ENCODE results near the gene ANKRD27.

Gene ANKRD27

DNA sequence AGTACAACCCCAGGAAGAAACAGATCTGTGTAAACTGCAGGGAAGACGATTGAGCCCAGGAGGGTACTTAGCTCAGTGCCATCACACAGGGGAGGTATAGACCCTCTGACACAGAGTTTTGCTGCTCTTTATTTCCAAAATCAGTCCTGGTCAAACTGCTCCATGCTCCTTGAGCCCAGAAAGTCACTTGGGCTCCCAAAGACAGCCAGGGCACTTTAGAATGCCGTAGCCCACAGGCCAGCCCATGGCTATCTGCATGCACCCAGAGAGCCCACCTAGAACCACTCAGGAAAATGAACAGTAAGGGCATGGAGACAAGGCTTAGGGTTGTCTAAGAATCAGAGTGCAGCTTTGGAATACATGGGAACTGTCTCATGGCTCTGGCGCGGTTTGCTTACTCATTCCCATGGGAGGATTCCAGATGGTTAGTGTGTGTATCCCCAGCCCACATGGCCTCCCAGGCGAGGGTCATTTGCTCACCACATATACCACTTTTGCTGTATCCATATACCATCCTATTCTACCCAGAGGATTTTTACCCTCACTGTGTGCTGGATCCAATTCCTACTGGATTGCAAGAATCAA lies 108.6 kb downstream of the ANKRD27 start:
- ATAC-seq: no peak
- TF ChIP-seq ESRRG (CRISPR knock-in tag; IDR thresholded peaks at IDR 0.05) (no peak), TOX (CRISPR knock-in tag; IDR thresholded peaks at IDR 0.05; ENCODE audit: borderline replicate concordance) (no peak), ZNF70 (CRISPR knock-in tag; IDR thresholded peaks at IDR 0.05) (no peak), ZNF565 (CRISPR knock-in tag; conservative IDR thresholded peaks at IDR 0.05; ENCODE audit: low read depth) (no peak), PPARA (CRISPR knock-in tag; IDR thresholded peaks at IDR 0.05; ENCODE audit: borderline replicate concordance) (no peak), ZFP30 (CRISPR knock-in tag; IDR thresholded peaks at IDR 0.05) (no peak), ZFP3 (CRISPR knock-in tag; IDR thresholded peaks at IDR 0.05) (no peak), TCF4 (CRISPR knock-in tag; IDR thresholded peaks at IDR 0.05; ENCODE audit: borderline replicate concordance) (no peak), ZNF8 (CRISPR knock-in tag; IDR thresholded peaks at IDR 0.05) (no peak), GLIS3 (CRISPR knock-in tag; IDR thresholded peaks at IDR 0.05) (no peak), ARNTL (CRISPR knock-in tag; IDR thresholded peaks at IDR 0.05; ENCODE audit: borderline replicate concordance, low read depth) (no peak)
- TF ChIP-seq, protein P1, sequence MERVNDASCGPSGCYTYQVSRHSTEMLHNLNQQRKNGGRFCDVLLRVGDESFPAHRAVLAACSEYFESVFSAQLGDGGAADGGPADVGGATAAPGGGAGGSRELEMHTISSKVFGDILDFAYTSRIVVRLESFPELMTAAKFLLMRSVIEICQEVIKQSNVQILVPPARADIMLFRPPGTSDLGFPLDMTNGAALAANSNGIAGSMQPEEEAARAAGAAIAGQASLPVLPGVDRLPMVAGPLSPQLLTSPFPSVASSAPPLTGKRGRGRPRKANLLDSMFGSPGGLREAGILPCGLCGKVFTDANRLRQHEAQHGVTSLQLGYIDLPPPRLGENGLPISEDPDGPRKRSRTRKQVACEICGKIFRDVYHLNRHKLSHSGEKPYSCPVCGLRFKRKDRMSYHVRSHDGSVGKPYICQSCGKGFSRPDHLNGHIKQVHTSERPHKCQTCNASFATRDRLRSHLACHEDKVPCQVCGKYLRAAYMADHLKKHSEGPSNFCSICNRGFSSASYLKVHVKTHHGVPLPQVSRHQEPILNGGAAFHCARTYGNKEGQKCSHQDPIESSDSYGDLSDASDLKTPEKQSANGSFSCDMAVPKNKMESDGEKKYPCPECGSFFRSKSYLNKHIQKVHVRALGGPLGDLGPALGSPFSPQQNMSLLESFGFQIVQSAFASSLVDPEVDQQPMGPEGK (CRISPR knock-in tag; IDR thresholded peaks at IDR 0.05; ENCODE audit: borderline replicate concordance): no peak
- TF ChIP-seq, protein P2, sequence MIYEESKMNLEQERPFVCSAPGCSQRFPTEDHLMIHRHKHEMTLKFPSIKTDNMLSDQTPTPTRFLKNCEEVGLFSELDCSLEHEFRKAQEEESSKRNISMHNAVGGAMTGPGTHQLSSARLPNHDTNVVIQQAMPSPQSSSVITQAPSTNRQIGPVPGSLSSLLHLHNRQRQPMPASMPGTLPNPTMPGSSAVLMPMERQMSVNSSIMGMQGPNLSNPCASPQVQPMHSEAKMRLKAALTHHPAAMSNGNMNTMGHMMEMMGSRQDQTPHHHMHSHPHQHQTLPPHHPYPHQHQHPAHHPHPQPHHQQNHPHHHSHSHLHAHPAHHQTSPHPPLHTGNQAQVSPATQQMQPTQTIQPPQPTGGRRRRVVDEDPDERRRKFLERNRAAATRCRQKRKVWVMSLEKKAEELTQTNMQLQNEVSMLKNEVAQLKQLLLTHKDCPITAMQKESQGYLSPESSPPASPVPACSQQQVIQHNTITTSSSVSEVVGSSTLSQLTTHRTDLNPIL (CRISPR knock-in tag; IDR thresholded peaks at IDR 0.05; ENCODE audit: low read depth): no peak
- TF ChIP-seq, protein P3, sequence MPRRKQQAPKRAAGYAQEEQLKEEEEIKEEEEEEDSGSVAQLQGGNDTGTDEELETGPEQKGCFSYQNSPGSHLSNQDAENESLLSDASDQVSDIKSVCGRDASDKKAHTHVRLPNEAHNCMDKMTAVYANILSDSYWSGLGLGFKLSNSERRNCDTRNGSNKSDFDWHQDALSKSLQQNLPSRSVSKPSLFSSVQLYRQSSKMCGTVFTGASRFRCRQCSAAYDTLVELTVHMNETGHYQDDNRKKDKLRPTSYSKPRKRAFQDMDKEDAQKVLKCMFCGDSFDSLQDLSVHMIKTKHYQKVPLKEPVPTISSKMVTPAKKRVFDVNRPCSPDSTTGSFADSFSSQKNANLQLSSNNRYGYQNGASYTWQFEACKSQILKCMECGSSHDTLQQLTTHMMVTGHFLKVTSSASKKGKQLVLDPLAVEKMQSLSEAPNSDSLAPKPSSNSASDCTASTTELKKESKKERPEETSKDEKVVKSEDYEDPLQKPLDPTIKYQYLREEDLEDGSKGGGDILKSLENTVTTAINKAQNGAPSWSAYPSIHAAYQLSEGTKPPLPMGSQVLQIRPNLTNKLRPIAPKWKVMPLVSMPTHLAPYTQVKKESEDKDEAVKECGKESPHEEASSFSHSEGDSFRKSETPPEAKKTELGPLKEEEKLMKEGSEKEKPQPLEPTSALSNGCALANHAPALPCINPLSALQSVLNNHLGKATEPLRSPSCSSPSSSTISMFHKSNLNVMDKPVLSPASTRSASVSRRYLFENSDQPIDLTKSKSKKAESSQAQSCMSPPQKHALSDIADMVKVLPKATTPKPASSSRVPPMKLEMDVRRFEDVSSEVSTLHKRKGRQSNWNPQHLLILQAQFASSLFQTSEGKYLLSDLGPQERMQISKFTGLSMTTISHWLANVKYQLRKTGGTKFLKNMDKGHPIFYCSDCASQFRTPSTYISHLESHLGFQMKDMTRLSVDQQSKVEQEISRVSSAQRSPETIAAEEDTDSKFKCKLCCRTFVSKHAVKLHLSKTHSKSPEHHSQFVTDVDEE (CRISPR knock-in tag; IDR thresholded peaks at IDR 0.05): no peak
- TF ChIP-seq, protein P4, sequence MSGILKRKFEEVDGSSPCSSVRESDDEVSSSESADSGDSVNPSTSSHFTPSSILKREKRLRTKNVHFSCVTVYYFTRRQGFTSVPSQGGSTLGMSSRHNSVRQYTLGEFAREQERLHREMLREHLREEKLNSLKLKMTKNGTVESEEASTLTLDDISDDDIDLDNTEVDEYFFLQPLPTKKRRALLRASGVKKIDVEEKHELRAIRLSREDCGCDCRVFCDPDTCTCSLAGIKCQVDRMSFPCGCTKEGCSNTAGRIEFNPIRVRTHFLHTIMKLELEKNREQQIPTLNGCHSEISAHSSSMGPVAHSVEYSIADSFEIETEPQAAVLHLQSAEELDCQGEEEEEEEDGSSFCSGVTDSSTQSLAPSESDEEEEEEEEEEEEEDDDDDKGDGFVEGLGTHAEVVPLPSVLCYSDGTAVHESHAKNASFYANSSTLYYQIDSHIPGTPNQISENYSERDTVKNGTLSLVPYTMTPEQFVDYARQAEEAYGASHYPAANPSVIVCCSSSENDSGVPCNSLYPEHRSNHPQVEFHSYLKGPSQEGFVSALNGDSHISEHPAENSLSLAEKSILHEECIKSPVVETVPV (CRISPR knock-in tag; IDR thresholded peaks at IDR 0.05): no peak

DNA sequence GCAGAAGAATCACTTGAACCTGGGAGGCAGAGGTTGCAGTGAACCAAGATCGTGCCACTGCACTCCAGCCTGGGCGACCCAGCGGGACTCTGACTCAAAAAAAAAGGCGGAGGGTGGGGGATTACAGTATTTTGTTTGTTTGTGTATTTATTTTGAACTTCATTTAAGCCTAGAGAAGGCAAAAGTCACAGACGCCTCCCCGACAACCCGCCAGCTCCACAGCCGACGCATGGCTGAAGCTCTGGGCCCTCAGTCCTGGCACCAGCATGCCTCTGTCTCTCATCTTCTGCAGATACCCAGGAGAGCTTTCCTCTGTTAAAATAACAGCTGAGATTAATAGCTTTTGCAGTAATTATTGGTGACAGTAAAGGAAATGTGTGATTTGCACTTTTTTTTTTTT lies 111.2 kb downstream of the ANKRD27 start:
- no peak for ATAC-seq

More for the DNA sequence above, 111.2 kb downstream of the ANKRD27 start:
- TF ChIP-seq ESRRG (CRISPR knock-in tag; IDR thresholded peaks at IDR 0.05): no peak
- TF ChIP-seq PPARA (CRISPR knock-in tag; IDR thresholded peaks at IDR 0.05; ENCODE audit: borderline replicate concordance): no peak
- no peak for TF ChIP-seq ZFP30 (CRISPR knock-in tag; IDR thresholded peaks at IDR 0.05)
- no peak for TF ChIP-seq OSR1 (CRISPR knock-in tag; IDR thresholded peaks at IDR 0.05)
- TF ChIP-seq, protein P5, sequence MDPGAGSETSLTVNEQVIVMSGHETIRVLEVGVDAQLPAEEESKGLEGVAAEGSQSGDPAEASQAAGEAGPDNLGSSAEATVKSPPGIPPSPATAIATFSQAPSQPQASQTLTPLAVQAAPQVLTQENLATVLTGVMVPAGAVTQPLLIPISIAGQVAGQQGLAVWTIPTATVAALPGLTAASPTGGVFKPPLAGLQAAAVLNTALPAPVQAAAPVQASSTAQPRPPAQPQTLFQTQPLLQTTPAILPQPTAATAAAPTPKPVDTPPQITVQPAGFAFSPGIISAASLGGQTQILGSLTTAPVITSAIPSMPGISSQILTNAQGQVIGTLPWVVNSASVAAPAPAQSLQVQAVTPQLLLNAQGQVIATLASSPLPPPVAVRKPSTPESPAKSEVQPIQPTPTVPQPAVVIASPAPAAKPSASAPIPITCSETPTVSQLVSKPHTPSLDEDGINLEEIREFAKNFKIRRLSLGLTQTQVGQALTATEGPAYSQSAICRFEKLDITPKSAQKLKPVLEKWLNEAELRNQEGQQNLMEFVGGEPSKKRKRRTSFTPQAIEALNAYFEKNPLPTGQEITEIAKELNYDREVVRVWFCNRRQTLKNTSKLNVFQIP (CRISPR knock-in tag; IDR thresholded peaks at IDR 0.05; ENCODE audit: borderline replicate concordance, low read depth): no peak
- TF ChIP-seq, protein P2 (CRISPR knock-in tag; IDR thresholded peaks at IDR 0.05; ENCODE audit: low read depth): no peak
- TF ChIP-seq ZNF70 (CRISPR knock-in tag; IDR thresholded peaks at IDR 0.05): no peak
- no peak for TF ChIP-seq ZC3H10 (CRISPR knock-in tag; IDR thresholded peaks at IDR 0.05)
- TF ChIP-seq ARNTL (CRISPR knock-in tag; IDR thresholded peaks at IDR 0.05; ENCODE audit: borderline replicate concordance, low read depth): no peak
- no peak for TF ChIP-seq CSDC2 (CRISPR knock-in tag; IDR thresholded peaks at IDR 0.05)
- no peak for TF ChIP-seq SNAI2 (CRISPR knock-in tag; IDR thresholded peaks at IDR 0.05)
- TF ChIP-seq, protein P3 (CRISPR knock-in tag; IDR thresholded peaks at IDR 0.05): no peak
- TF ChIP-seq ZNF8 (CRISPR knock-in tag; IDR thresholded peaks at IDR 0.05): no peak
- no peak for TF ChIP-seq ISL1 (CRISPR knock-in tag; IDR thresholded peaks at IDR 0.05)
- TF ChIP-seq RARB (CRISPR knock-in tag; IDR thresholded peaks at IDR 0.05): no peak
- TF ChIP-seq, protein P4 (CRISPR knock-in tag; IDR thresholded peaks at IDR 0.05): no peak
- no peak for TF ChIP-seq GLIS3 (CRISPR knock-in tag; IDR thresholded peaks at IDR 0.05)
